ENCODE results near the gene UBLCP1. TPM values are rescaled to one million over a fixed set of nuclear protein-coding genes. Genes with fewer than 3 reads are reported as not detected.

The UBLCP1 gene
- total RNA-seq, 1 experiment from 2014 or later: 32.9 TPM

GRCh38 chr5:159269723-159270122 is 6.6 kb downstream of the UBLCP1 start:
- ChIA-PET RAD21 (ENCODE audit: low non-redundant PET in 1 of 2, low total read pairs in 2 of 2, uncharacterized antibody in 2 of 2, unreplicated experiment in 2 of 2) (no interaction called here), POLR2A (no interaction called here), CTCF (no interaction called here)
- peaks cover 16 to 31% of the 10 kb centered on the region in 2 experiments; a peak in 3 of 4 replicates for H3K36me3 ChIP-seq (ENCODE audit: control insufficient read depth in 1 of 2, insufficient read depth in 2 of 2, low read length in 2 of 2)
- intact Hi-C loops (cut with micrococcal nuclease): no loop called here
- H3K79me2 ChIP-seq (ENCODE audit: insufficient read depth, low read length): peaks cover 33% of the 10 kb centered on the region
- no peak overlapping the region for H3K9ac ChIP-seq (ENCODE audit: low read length)
- H3K4me2 ChIP-seq (ENCODE audit: low read length): no peak overlapping the region
- no peak for TF ChIP-seq YY1 (IDR thresholded peaks at IDR 0.05; ENCODE audit: extremely low read depth, insufficient replicate concordance, low read depth, low read length)
- no peak for TF ChIP-seq JUND (IDR thresholded peaks at IDR 0.05)
- TF ChIP-seq CTCF (IDR thresholded peaks at IDR 0.05 in 2 of 3, conservative IDR thresholded peaks at IDR 0.05 in 1 of 3; ENCODE audit: borderline replicate concordance in 1 of 3, insufficient read depth in 1 of 3, low read depth in 2 of 3, low read length in 2 of 3): no peak
- TF ChIP-seq ZNF274 (IDR thresholded peaks at IDR 0.05; ENCODE audit: low read depth, low read length): no peak
- no peak for TF ChIP-seq EGR1 (IDR thresholded peaks at IDR 0.05; ENCODE audit: low read depth)
- no TSS peak for BruUV-seq (replicated peaks)
- H3K9me3 ChIP-seq (ENCODE audit: control insufficient read depth in 1 of 2, insufficient read depth in 1 of 2, low read depth in 1 of 2, low read length in 2 of 2): no peaks in the 10 kb centered on the region
- H3K4me3 ChIP-seq (replicated peaks in 1 of 2; ENCODE audit: low read depth in 1 of 2, low read length in 2 of 2): no peak overlapping the region
- no peaks in the 10 kb centered on the region for H4K20me1 ChIP-seq (ENCODE audit: insufficient read depth)
- H3K27ac ChIP-seq (ENCODE audit: low read depth, low read length): no peak overlapping the region
- no peaks in the 10 kb centered on the region for H3K9me2 ChIP-seq (ENCODE audit: insufficient read depth)
- no peak for ATAC-seq
- H2AFZ ChIP-seq (ENCODE audit: low read depth, low read length, poor library complexity, severe bottlenecking): no peak overlapping the region
- H3K27me3 ChIP-seq (ENCODE audit: insufficient read depth, low read length): no peaks in the 10 kb centered on the region
- DNase-seq (ENCODE audit: low read depth, low spot score): no peak
- H3K4me1 ChIP-seq (ENCODE audit: control insufficient read depth in 1 of 2, insufficient read depth in 2 of 2, low read length in 2 of 2): no peaks in the 10 kb centered on the region

GRCh38 chr5:159273923-159274322 is 10.8 kb downstream of the UBLCP1 start:
- ATAC-seq: no peak
- H2AFZ ChIP-seq (ENCODE audit: low read depth, low read length, poor library complexity, severe bottlenecking): no peak overlapping the region
- ChIA-PET CTCF (interaction anchor here (1.3 kb wide), 1 partner anchor 43 kb away, joined by 3 read pairs; no protein-coding TSS in a partner anchor), POLR2A (interaction anchor here (0.7 kb wide), 1 partner anchor 76 kb away, joined by 4 read pairs; no protein-coding TSS in a partner anchor), RAD21 (ENCODE audit: low non-redundant PET in 1 of 2, low total read pairs in 2 of 2, uncharacterized antibody in 2 of 2, unreplicated experiment in 2 of 2) (no interaction called here)
- no peak for DNase-seq (ENCODE audit: low read depth, low spot score)
- no peaks in the 10 kb centered on the region for H3K9me3 ChIP-seq (ENCODE audit: control insufficient read depth in 1 of 2, insufficient read depth in 1 of 2, low read depth in 1 of 2, low read length in 2 of 2)
- no TSS peak for BruUV-seq (replicated peaks)
- no peak overlapping the region for H3K4me3 ChIP-seq (replicated peaks in 1 of 2; ENCODE audit: low read depth in 1 of 2, low read length in 2 of 2)
- H3K4me2 ChIP-seq (ENCODE audit: low read length): no peak overlapping the region
- H3K4me1 ChIP-seq (ENCODE audit: control insufficient read depth in 1 of 2, insufficient read depth in 2 of 2, low read length in 2 of 2): no peaks in the 10 kb centered on the region
- H3K27me3 ChIP-seq (ENCODE audit: insufficient read depth, low read length): no peaks in the 10 kb centered on the region
- no peaks in the 10 kb centered on the region for H3K79me2 ChIP-seq (ENCODE audit: insufficient read depth, low read length)
- H3K36me3 ChIP-seq (ENCODE audit: control insufficient read depth in 1 of 2, insufficient read depth in 2 of 2, low read length in 2 of 2): peaks cover 32% of the 10 kb centered on the region in 2 experiments; a peak in 3 of 4 replicates
- H3K27ac ChIP-seq (ENCODE audit: low read depth, low read length): no peak overlapping the region
- H4K20me1 ChIP-seq (ENCODE audit: insufficient read depth): no peaks in the 10 kb centered on the region
- no peak overlapping the region for H3K9ac ChIP-seq (ENCODE audit: low read length)
- no peaks in the 10 kb centered on the region for H3K9me2 ChIP-seq (ENCODE audit: insufficient read depth)
- TF ChIP-seq EZH2phosphoT487 (IDR thresholded peaks at IDR 0.05; ENCODE audit: borderline replicate concordance) (no peak), MAX (IDR thresholded peaks at IDR 0.05) (no peak)
- intact Hi-C loops (cut with micrococcal nuclease): no loop called here

All from HCT116 (cell line).